Measurements from ENCODE around the gene BCAS2.

Gene BCAS2

GRCh38 chr1:114558544-114558943, 22.9 kb downstream of the BCAS2 start:
- no peak for DNase-seq (ENCODE audit: low spot score)

DNA sequence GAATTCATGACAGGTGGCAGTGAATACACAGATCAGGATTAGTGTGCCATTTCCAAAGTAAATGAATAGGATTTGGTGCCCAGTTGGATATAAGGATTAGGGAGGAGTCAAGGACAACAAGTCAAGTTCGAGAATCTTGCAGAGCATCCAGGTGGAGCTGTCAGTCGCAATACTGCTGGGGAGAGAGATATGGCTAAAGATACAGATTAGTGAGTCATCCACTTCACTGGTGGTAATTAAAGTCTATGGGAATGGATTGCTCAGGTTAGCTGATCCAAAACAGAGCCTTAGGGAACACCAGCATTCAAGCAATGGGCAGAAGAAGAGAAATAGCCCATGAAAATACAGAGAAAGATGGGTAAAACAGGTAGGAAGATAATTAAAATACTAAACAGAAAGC, 26.8 kb downstream of the BCAS2 start:
- DNase-seq (ENCODE audit: low spot score), result no peak

GRCh38 chr1:114552106-114552639, 29.2 kb downstream of the BCAS2 start:
- DNase-seq (ENCODE audit: low spot score), result no peak

DNA sequence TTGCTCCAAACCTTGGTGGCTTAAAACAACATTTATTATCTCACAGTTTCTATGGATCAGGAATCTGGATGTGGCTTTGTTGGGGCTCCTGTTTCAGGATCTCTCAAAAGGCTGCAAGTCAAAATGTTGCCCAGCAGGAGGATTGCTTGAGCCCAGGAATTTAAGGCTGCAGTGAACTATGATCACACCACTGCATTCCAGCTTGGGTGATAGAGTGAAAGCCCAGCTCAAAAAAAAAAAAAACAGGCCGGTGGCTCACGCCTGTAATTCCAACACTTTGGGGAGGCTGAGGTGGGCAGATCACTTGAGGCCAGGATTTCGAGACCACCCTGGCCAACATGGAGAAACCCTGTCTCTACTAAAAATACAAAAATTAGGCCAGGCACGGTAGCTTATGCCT, 30.0 kb downstream of the BCAS2 start:
- no peak for DNase-seq (ENCODE audit: low spot score)

GRCh38 chr1:114550336-114550735, 31.1 kb downstream of the BCAS2 start:
- DNase-seq (ENCODE audit: low spot score), result no peak

DNA sequence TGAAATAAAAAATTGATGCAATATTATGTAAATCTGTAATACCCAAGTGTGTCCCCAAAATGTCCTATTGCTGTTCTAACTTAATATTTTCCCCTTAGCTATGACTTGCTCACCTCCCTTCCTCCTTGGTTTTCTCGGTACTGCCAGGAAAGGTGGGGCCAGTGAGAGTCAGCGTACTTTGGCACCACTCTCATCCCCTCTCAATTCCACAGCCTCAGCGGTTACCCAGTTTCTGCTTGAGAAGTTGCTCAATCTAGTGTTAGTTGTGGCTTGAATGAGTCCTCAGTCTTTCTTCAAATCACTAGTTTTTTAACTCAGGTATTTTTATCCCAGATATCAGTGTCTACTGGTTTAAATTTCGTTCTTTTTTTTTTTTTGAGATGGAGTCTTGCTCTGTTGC, 32.3 kb downstream of the BCAS2 start:
- DNase-seq (ENCODE audit: low spot score), result no peak

- no peak for DNase-seq (ENCODE audit: low spot score)
These were observed 34.3 kb downstream of the BCAS2 start for GRCh38 chr1:114547076-114547475.

DNA sequence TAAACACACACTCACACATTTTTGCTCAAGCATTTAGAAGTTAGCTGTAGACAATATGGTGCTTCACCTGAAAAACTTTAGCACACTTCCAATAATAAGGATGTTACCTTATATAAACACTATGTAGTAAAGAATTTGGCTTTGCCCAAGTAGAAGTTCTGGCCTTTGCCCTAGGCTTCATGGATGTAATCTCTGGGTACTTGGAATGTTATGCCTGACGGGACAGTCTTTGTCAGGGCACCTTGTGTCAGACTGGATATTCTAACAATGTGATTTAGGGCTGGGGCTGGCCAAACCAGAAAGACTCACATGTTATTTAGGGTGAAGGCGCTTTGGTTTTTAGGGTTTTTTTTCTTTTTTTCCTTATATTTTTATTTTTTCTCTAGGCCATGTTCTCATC, 35.6 kb downstream of the BCAS2 start:
- DNase-seq (ENCODE audit: low spot score), result no peak

GRCh38 chr1:114545315-114545714, 36.1 kb downstream of the BCAS2 start:
- DNase-seq (ENCODE audit: low spot score), result no peak

GRCh38 chr1:114540821-114541220, 40.6 kb downstream of the BCAS2 start:
- DNase-seq (ENCODE audit: low spot score), result no peak

- DNase-seq (ENCODE audit: low spot score), result no peak
These were observed 41.1 kb downstream of the BCAS2 start for GRCh38 chr1:114540272-114540671.

GRCh38 chr1:114536043-114536442, 45.4 kb downstream of the BCAS2 start:
- DNase-seq (ENCODE audit: low spot score), result no peak

DNA sequence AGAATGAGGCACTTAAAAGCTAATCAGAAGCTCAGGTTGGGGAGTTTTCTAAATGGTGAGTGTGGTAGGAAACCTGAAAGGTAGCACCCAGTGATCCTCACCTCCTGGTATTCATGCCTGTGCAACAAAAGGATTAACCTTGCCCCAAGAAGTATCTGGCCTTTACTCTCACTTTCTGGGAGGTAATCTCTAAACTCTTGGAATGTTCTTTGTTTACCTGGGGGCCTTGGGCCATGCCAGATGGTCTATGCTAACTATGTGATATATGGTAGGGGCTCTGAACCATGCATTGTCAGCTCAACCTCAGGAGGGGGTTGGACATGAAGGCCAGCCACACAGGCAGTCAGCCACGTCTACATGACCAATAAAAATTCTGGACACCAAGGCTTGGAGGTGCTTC, 46.0 kb downstream of the BCAS2 start:
- no peak for DNase-seq (ENCODE audit: low spot score)

GRCh38 chr1:114531094-114531493, 50.3 kb downstream of the BCAS2 start:
- DNase-seq (ENCODE audit: low spot score), result no peak

- no peak for DNase-seq (ENCODE audit: low spot score)
These were observed 51.2 kb downstream of the BCAS2 start for GRCh38 chr1:114530224-114530623.

GRCh38 chr1:114524944-114525343, 56.5 kb downstream of the BCAS2 start:
- no peak for DNase-seq (ENCODE audit: low spot score)

GRCh38 chr1:114522264-114522575, 59.2 kb downstream of the BCAS2 start:
- DNase-seq (ENCODE audit: low spot score), result no peak

GRCh38 chr1:114521396-114522263, 59.8 kb downstream of the BCAS2 start:
- DNase-seq (ENCODE audit: low spot score), result no peak
